Smooth muscle cell (in vitro differentiated cells): ENCODE data around the gene STYXL2. TPM values are rescaled to one million over a fixed set of nuclear protein-coding genes. Genes with fewer than 3 reads are reported as not detected.
A peak's percentile ranks its signal among the peaks of the same experiment; 100 is the strongest.

Source experiments
- DNase-seq: peaks from one replicate; lab custom pipeline; 2025; ENCODE audit not compliant: unreplicated experiment; lab: John Stamatoyannopoulos, UW
- H2AFZ ChIP-seq: fragments of 200-600 bp; sonication (generic); 2 replicates; pipeline ENCODE4 v1.6.0; 2016; ENCODE audit warnings: antibody characterized with exemption, low read depth, mild to moderate bottlenecking
- H3F3A ChIP-seq: fragments of 200-600 bp; sonication (generic); 2 replicates; pipeline ENCODE4 v1.6.0; 2017; ENCODE audit warnings: antibody characterized with exemption, low read depth
- H3K27ac ChIP-seq: fragments of 200-600 bp; sonication (generic); 2 replicates; pipeline ENCODE4 v1.5.1; 2016; ENCODE audit warnings: low read depth, mild to moderate bottlenecking
- H3K27me3 ChIP-seq: fragments of 200-600 bp; sonication (generic); 2 replicates; pipeline ENCODE4 v1.6.1; 2016; ENCODE audit warnings: low read depth, mild to moderate bottlenecking
- H3K36me3 ChIP-seq: fragments of 200-600 bp; sonication (generic); 2 replicates; pipeline ENCODE4 v1.5.1; 2016; ENCODE audit warnings: low read depth
- H3K4me1 ChIP-seq: fragments of 200-600 bp; sonication (generic); 2 replicates; pipeline ENCODE4 v1.5.1; 2016; ENCODE audit warnings: low read depth
- H3K4me2 ChIP-seq: fragments of 200-600 bp; sonication (generic); 2 replicates; pipeline ENCODE4 v1.6.0; 2016; ENCODE audit warnings: mild to moderate bottlenecking
- H3K4me3 ChIP-seq: fragments of 200-600 bp; sonication (generic); 2 replicates; pipeline ENCODE4 v1.5.1; 2016; ENCODE audit warnings: mild to moderate bottlenecking
- H3K79me2 ChIP-seq: fragments of 200-600 bp; sonication (generic); 2 replicates; pipeline ENCODE4 v1.6.0; 2016; ENCODE audit warnings: low read depth, mild to moderate bottlenecking
- H3K9ac ChIP-seq: fragments of 200-600 bp; sonication (generic); 2 replicates; pipeline ENCODE4 v1.6.0; 2016; ENCODE audit warnings: low read depth
- H3K9me3 ChIP-seq: fragments of 200-600 bp; sonication (generic); replicated peaks from 2 replicates; pipeline ENCODE4 v1.5.1; 2016; ENCODE audit warnings: low read depth
- H4K20me1 ChIP-seq: fragments of 200-600 bp; sonication (generic); 2 replicates; pipeline ENCODE4 v1.6.0; 2016; ENCODE audit warnings: low read depth
- WGBS: methylation state at CpG from one replicate; pipeline ENCODE4 v1.1.7; 2016; ENCODE audit warnings: low lambda C conversion rate; 5-methylcytosine and 5-hydroxymethylcytosine counted together
- polyA plus RNA-seq: library from polyadenylated mRNA; unstranded; fragments of >200 nt; fragmentation: Nextera tagmentation; extraction: Ambion mirVana; gene quantifications from 2 replicates; pipeline ENCODE4 v1.2.1, GENCODE V29; 2016
- total RNA-seq: library from RNA; depleted of rRNA; stranded (reverse); fragments of >200 nt; gene quantifications from 2 replicates; pipeline ENCODE4 v1.2.3, GENCODE V29; 2014
- TF ChIP-seq, protein P1 (sequence below): fragments of 200-600 bp; sonication (generic); IDR thresholded peaks from 2 replicates; pipeline ENCODE4 v1.5.1; 2017; ENCODE audit warnings: borderline replicate concordance, mild to moderate bottlenecking, antibody characterized with exemption; ENCODE audit not compliant: insufficient read depth, poor library complexity, severe bottlenecking

Gene STYXL2
- total and polyA plus RNA-seq, 2 experiments from 2014 or later: 0.13 to 0.74 TPM

DNA sequence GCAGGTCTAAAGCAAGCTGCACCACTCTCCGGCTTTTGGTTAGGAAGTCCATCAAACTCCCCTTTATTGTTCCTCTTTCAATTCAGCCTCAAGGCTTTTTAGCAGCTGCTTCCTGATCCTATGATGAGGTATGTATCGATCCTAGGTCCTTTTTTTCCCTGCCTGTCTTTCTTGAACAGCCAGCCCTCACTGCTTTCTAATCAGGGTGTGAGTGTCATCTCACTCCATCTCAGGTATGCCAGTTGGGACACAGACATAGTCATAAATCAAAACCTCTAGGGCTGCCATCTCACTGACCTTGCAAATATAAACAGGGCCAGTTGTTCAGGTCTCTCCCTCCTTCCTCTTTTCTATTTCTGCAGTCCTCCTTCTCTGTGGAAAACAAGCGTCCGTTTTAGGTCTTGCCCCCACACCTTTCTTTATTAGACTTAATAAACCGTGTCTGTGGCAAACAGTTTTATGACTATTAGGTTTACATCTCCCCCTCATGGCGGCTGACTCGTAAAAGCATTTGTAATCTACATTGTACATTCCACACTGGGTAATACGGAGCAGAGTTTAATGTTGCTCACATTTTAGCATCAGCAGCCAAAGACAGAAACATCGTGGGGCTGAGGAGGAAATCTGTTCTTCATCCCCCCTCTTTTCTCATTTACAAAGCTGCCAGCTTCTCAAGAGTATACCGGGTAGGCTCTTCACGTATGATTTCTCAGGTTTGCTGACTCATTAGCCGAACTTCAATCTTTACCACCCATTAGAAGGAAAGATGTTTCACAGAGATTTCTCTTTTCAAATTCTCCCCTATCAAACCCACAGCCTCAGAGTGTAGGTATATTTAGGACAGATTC lies 11.6 kb downstream of the STYXL2 start:
- Histone ChIP-seq H3K4me3 (no peak overlapping the region), H4K20me1 (no peaks in the 10 kb centered on the region), H2AFZ (peak overlapping the region; percentile 41), H3K4me2 (peak overlapping the region; percentile 57), H3F3A (no peaks in the 10 kb centered on the region), H3K27me3 (no peaks in the 10 kb centered on the region), H3K9ac (no peak overlapping the region), H3K27ac (no peak overlapping the region), H3K36me3 (no peaks in the 10 kb centered on the region), H3K9me3 (no peaks in the 10 kb centered on the region), H3K4me1 (peaks cover 11% of the 10 kb centered on the region), H3K79me2 (no peaks in the 10 kb centered on the region)
- no peak for DNase-seq
- 35% methylated on average over 12 of the region's 12 CpGs for WGBS
- TF ChIP-seq, protein P1, sequence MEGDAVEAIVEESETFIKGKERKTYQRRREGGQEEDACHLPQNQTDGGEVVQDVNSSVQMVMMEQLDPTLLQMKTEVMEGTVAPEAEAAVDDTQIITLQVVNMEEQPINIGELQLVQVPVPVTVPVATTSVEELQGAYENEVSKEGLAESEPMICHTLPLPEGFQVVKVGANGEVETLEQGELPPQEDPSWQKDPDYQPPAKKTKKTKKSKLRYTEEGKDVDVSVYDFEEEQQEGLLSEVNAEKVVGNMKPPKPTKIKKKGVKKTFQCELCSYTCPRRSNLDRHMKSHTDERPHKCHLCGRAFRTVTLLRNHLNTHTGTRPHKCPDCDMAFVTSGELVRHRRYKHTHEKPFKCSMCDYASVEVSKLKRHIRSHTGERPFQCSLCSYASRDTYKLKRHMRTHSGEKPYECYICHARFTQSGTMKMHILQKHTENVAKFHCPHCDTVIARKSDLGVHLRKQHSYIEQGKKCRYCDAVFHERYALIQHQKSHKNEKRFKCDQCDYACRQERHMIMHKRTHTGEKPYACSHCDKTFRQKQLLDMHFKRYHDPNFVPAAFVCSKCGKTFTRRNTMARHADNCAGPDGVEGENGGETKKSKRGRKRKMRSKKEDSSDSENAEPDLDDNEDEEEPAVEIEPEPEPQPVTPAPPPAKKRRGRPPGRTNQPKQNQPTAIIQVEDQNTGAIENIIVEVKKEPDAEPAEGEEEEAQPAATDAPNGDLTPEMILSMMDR: no peak

DNA sequence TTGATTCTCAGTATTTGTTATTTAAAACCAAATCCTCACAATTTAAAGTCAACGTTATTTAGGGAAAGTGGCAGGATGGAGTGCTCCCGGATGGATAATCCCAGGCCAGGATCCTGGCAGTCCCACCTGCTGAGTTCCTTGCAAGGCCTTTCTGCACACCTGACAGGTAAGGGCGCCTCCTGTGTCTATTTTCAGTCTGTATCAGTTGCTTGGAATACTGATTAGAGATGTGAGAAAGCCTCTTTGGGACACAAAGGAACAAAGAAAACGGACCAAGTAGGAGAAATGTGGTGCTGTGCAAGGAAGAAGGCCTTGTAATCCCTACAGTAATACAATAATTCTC lies 12.2 kb downstream of the STYXL2 start:
- no peak overlapping the region for H3K27ac ChIP-seq
- no peaks in the 10 kb centered on the region for H3K79me2 ChIP-seq
- no peak overlapping the region for H3K9ac ChIP-seq
- peaks cover 11% of the 10 kb centered on the region for H3K4me1 ChIP-seq
- no peak overlapping the region for H3K4me2 ChIP-seq
- DNase-seq: no peak
- H4K20me1 ChIP-seq: no peaks in the 10 kb centered on the region
- H3F3A ChIP-seq: no peaks in the 10 kb centered on the region
- no peaks in the 10 kb centered on the region for H3K36me3 ChIP-seq
- no peak overlapping the region for H2AFZ ChIP-seq
- WGBS: 77% methylated on average over 4 of the region's 4 CpGs
- no peak overlapping the region for H3K4me3 ChIP-seq
- H3K27me3 ChIP-seq: no peaks in the 10 kb centered on the region
- no peaks in the 10 kb centered on the region for H3K9me3 ChIP-seq
- TF ChIP-seq, protein P1: no peak

DNA sequence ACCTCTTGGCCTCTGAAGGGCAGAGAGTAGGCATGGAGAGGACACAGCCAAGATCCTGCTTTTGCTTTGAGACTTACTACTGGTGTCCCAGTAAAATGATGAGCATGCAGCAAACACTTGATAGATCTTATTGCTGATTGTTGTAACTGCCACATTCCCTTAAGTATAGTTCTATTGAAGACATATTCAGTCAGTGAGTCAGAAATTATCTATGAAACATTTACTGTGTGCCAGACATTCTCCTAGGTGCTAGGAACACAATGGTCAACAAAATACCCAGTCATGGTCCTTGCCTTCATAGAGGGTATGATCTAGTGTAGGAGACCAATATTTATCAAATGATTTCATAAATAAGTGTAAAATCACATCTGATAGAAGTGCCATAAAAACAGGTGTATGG lies 13.6 kb downstream of the STYXL2 start:
- H3K4me2 ChIP-seq: no peak overlapping the region
- no peaks in the 10 kb centered on the region for H3K27me3 ChIP-seq
- H4K20me1 ChIP-seq: no peaks in the 10 kb centered on the region
- peaks cover 11% of the 10 kb centered on the region for H3K4me1 ChIP-seq
- TF ChIP-seq, protein P1: no peak
- H3K36me3 ChIP-seq: no peaks in the 10 kb centered on the region
- H2AFZ ChIP-seq: no peak overlapping the region
- no peak for DNase-seq
- no peak overlapping the region for H3K4me3 ChIP-seq
- H3K9ac ChIP-seq: no peak overlapping the region
- no peak overlapping the region for H3K27ac ChIP-seq
- no peaks in the 10 kb centered on the region for H3F3A ChIP-seq
- H3K9me3 ChIP-seq: no peaks in the 10 kb centered on the region
- no peaks in the 10 kb centered on the region for H3K79me2 ChIP-seq

DNA sequence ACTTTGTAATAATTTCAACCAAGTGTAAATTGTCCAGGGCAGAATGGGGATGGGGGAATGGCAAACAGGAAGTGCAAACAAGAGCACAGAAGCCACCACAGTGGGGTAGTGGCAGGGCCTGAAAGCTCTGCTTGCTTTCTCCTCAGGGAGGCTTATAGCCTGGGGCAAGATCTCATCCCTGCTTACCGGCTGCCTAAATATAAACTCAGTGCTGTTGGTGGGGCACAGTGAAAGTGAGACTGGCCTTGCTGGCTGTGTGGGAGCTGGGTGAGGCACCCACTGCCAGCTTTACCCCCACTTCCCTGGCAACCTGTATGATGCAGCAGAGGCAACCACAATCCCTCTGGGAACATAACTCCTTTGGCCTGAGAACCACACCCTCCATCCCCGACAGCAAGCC lies 15.2 kb downstream of the STYXL2 start:
- H3K9me3 ChIP-seq: no peaks in the 10 kb centered on the region
- no peaks in the 10 kb centered on the region for H3F3A ChIP-seq
- no peak overlapping the region for H3K27ac ChIP-seq
- no peak overlapping the region for H3K9ac ChIP-seq
- no peaks in the 10 kb centered on the region for H3K27me3 ChIP-seq
- no peak overlapping the region for H3K4me2 ChIP-seq
- no peaks in the 10 kb centered on the region for H3K36me3 ChIP-seq
- 31% methylated on average over 2 of the region's 2 CpGs for WGBS
- H2AFZ ChIP-seq: no peak overlapping the region
- no peak overlapping the region for H3K4me3 ChIP-seq
- TF ChIP-seq, protein P1: no peak
- no peak for DNase-seq
- H3K4me1 ChIP-seq: peaks cover 11% of the 10 kb centered on the region
- H4K20me1 ChIP-seq: no peaks in the 10 kb centered on the region
- no peaks in the 10 kb centered on the region for H3K79me2 ChIP-seq
